SK-N-SH treated with all-trans-retinoic acid at 6 μM for 48 hours (cell line): ENCODE results near the gene RAB11B.
"Not testable (repeated sequence)": the region's sequence is repeated elsewhere in the genome, so short reads cannot be mapped to it uniquely, and the experiment has no call there.

Experiments used
- ATAC-seq: fragments of 200-7000 bp; cut with Tn5 transposase; 3 replicates; pipeline ENCODE4 v1.9.1; 2020; ENCODE audit warnings: mild to moderate bottlenecking, moderate library complexity
- ARNTL ChIP-seq: fragments of 450-650 bp; formaldehyde crosslinking; IDR thresholded peaks from 2 replicates; pipeline ENCODE4 v1.5.0; 2020; ENCODE audit warnings: low read depth, mild to moderate bottlenecking, moderate library complexity, borderline replicate concordance
- BACH2 ChIP-seq: fragments of 250-450 bp; sonication (Bioruptor Pico); IDR thresholded peaks from 2 replicates; pipeline ENCODE4 v1.9.0; 2021; ENCODE audit warnings: mild to moderate bottlenecking, borderline replicate concordance
- CREB5 ChIP-seq: fragments of 250-450 bp; sonication (Bioruptor Pico); IDR thresholded peaks from 2 replicates; pipeline ENCODE4 v1.5.1; 2020; ENCODE audit warnings: low read depth, mild to moderate bottlenecking, moderate library complexity
- CSRNP3 ChIP-seq: fragments of 250-450 bp; sonication (Bioruptor Pico); IDR thresholded peaks from 2 replicates; pipeline ENCODE4 v1.5.1; 2021; ENCODE audit warnings: mild to moderate bottlenecking, moderate library complexity
- GLIS3 ChIP-seq: fragments of 250-450 bp; sonication (Bioruptor Pico); IDR thresholded peaks from 2 replicates; pipeline ENCODE4 v1.5.0; 2020; ENCODE audit warnings: mild to moderate bottlenecking, moderate library complexity
- ISL1 ChIP-seq: fragments of 250-450 bp; sonication (Bioruptor Pico); IDR thresholded peaks from 2 replicates; pipeline ENCODE4 v2.1.2; 2022; ENCODE audit warnings: mild to moderate bottlenecking, moderate library complexity
- OSR1 ChIP-seq: fragments of 250-450 bp; sonication (Bioruptor Pico); IDR thresholded peaks from 2 replicates; pipeline ENCODE4 v1.8.0; 2022; ENCODE audit warnings: moderate library complexity, mild to moderate bottlenecking, inconsistent platforms
- PATZ1 ChIP-seq: fragments of 250-450 bp; sonication (Bioruptor Pico); IDR thresholded peaks from 2 replicates; pipeline ENCODE4 v1.8.0; 2020; ENCODE audit warnings: mild to moderate bottlenecking, moderate library complexity, borderline replicate concordance
- PPARA ChIP-seq: fragments of 250-450 bp; sonication (Bioruptor Pico); IDR thresholded peaks from 2 replicates; pipeline ENCODE4 v1.5.0; 2020; ENCODE audit warnings: mild to moderate bottlenecking, borderline replicate concordance
- TCF4 ChIP-seq: fragments of 250-450 bp; sonication (Bioruptor Pico); IDR thresholded peaks from 2 replicates; pipeline ENCODE4 v1.8.0; 2021; ENCODE audit warnings: mild to moderate bottlenecking, moderate library complexity, borderline replicate concordance
- TSHZ2 ChIP-seq: fragments of 250-450 bp; sonication (Bioruptor Pico); IDR thresholded peaks from 2 replicates; pipeline ENCODE4 v1.5.0; 2020; ENCODE audit warnings: mild to moderate bottlenecking, moderate library complexity
- ZC3H10 ChIP-seq: fragments of 250-450 bp; sonication (Bioruptor Pico); IDR thresholded peaks from 2 replicates; pipeline ENCODE4 v1.5.1; 2021; ENCODE audit warnings: mild to moderate bottlenecking, moderate library complexity
- ZFP3 ChIP-seq: fragments of 250-450 bp; sonication (Bioruptor Pico); IDR thresholded peaks from 2 replicates; pipeline ENCODE4 v1.5.0; 2020; ENCODE audit warnings: mild to moderate bottlenecking, moderate library complexity
- ZFP30 ChIP-seq: fragments of 450-650 bp; formaldehyde crosslinking; IDR thresholded peaks from 2 replicates; pipeline ENCODE4 v1.5.0; 2022; ENCODE audit warnings: mild to moderate bottlenecking, moderate library complexity
- ZNF565 ChIP-seq: fragments of 450-650 bp; formaldehyde crosslinking; conservative IDR thresholded peaks from 2 replicates; pipeline ENCODE4 v1.5.0; 2020; ENCODE audit warnings: low read depth, mild to moderate bottlenecking, moderate library complexity
- ZNF70 ChIP-seq: fragments of 450-650 bp; formaldehyde crosslinking; IDR thresholded peaks from 2 replicates; pipeline ENCODE4 v1.5.0; 2020; ENCODE audit warnings: mild to moderate bottlenecking, moderate library complexity
- ZNF8 ChIP-seq: fragments of 450-650 bp; formaldehyde crosslinking; IDR thresholded peaks from 2 replicates; pipeline ENCODE4 v1.5.0; 2020; ENCODE audit warnings: mild to moderate bottlenecking, moderate library complexity

RAB11B gene

GRCh38 chr19:8377598-8377997 is 12.6 kb upstream of the RAB11B start:
- TF ChIP-seq ZNF70 (CRISPR knock-in tag) (no peak), ZNF8 (no peak), ZFP3 (no peak), ZC3H10 (CRISPR knock-in tag) (no peak), TCF4 (CRISPR knock-in tag) (no peak), TSHZ2 (CRISPR knock-in tag) (no peak), ZFP30 (CRISPR knock-in tag) (no peak), PPARA (no peak), OSR1 (CRISPR knock-in tag) (no peak), PATZ1 (CRISPR knock-in tag) (no peak), GLIS3 (CRISPR knock-in tag) (no peak)
- ATAC-seq: no peak

- ATAC-seq: not testable (repeated sequence)
These were observed 10.8 kb upstream of the RAB11B start for GRCh38 chr19:8379156-8379891.

GRCh38 chr19:8384569-8384968 is 5.6 kb upstream of the RAB11B start:
- not testable (repeated sequence) for ATAC-seq

- not testable (repeated sequence) for ATAC-seq
These were observed 5.1 kb upstream of the RAB11B start for GRCh38 chr19:8385103-8385502.

- ATAC-seq: not testable (repeated sequence)
These were observed 4.6 kb upstream of the RAB11B start for GRCh38 chr19:8385566-8385965.

GRCh38 chr19:8386419-8386818 is 3.7 kb upstream of the RAB11B start:
- not testable (repeated sequence) for ATAC-seq

- TF ChIP-seq ZNF70 (CRISPR knock-in tag): no peak
- TF ChIP-seq, all 23 proteins: peak for 0
- ATAC-seq: no peak
These were observed 3.2 kb upstream of the RAB11B start for GRCh38 chr19:8386990-8387389.

GRCh38 chr19:8387688-8388611 is 2.2 kb upstream of the RAB11B start:
- ATAC-seq: no peak
- TF ChIP-seq ZNF565 (no peak), CREB5 (CRISPR knock-in tag) (no peak), ZC3H10 (CRISPR knock-in tag) (no peak), PPARA (no peak), TSHZ2 (CRISPR knock-in tag) (no peak), GLIS3 (CRISPR knock-in tag) (no peak), CSRNP3 (no peak), OSR1 (CRISPR knock-in tag) (no peak), TCF4 (CRISPR knock-in tag) (no peak), ZNF70 (CRISPR knock-in tag) (no peak), ARNTL (no peak), BACH2 (CRISPR knock-in tag) (no peak), ISL1 (CRISPR knock-in tag) (no peak)
